Thoracic aorta (tissue), 2 donors: Measurements from ENCODE around the gene METTL5. TPM values are rescaled to one million over a fixed set of nuclear protein-coding genes. Genes with fewer than 3 reads are reported as not detected.
A peak's percentile ranks its signal among the peaks of the same experiment; 100 is the strongest.
"Not testable (repeated sequence)": the region's sequence is repeated elsewhere in the genome, so short reads cannot be mapped to it uniquely, and the experiment has no call there.

Source experiments
- ATAC-seq: fragments of 150-250 bp; one replicate; pipeline ENCODE4 v1.8.0; 2017; ENCODE audit warnings: low read depth; ENCODE audit not compliant: insufficient number of reproducible peaks, low FRiP score
- DNase-seq: peaks from one replicate; pipeline ENCODE4 v3.0.0-alpha.2; 2020; ENCODE audit warnings: low spot score
- H3K27ac ChIP-seq, 2 donors: fragments of 200-600 bp; sonication (generic); 1 replicate in 1 of 2; 2 replicates in 1 of 2; pipeline ENCODE4 v1.5.1; 2016; ENCODE audit warnings: mild to moderate bottlenecking in 2 of 2, moderate library complexity in 2 of 2
- H3K27me3 ChIP-seq: fragments of 200-600 bp; sonication (generic); replicated peaks from 2 replicates; pipeline ENCODE4 v1.6.0; 2016; ENCODE audit warnings: mild to moderate bottlenecking; ENCODE audit not compliant: insufficient read depth
- H3K36me3 ChIP-seq: fragments of 200-600 bp; sonication (generic); one replicate; pipeline ENCODE4 v1.5.1; 2016
- H3K4me1 ChIP-seq, 2 donors: fragments of 200-600 bp; sonication (generic); 1 replicate in 1 of 2; 2 replicates in 1 of 2; pipeline versions ENCODE4 v1.5.1 to v1.6.0; 2016; ENCODE audit warnings: low read depth in 2 of 2, mild to moderate bottlenecking in 1 of 2; ENCODE audit not compliant: control insufficient read depth in 1 of 2
- H3K4me3 ChIP-seq: fragments of 200-600 bp; sonication (generic); 2 replicates; pipeline ENCODE4 v1.5.1; 2016; ENCODE audit warnings: mild to moderate bottlenecking
- H3K9me3 ChIP-seq: fragments of 200-600 bp; sonication (generic); 2 replicates; pipeline ENCODE4 v1.5.1; 2016
- CTCF ChIP-seq: fragments of 200-600 bp; sonication (generic); IDR thresholded peaks from one replicate; pipeline ENCODE4 v1.5.1; 2019; ENCODE audit warnings: antibody characterized with exemption
- total RNA-seq, 2 donors: library from RNA; depleted of rRNA; stranded (reverse); fragments of >200 nt; gene quantifications; one replicate each; pipeline versions ENCODE4 v1.1.0 to v1.2.3, GENCODE V29; 2016

Gene METTL5
- 10 to 100 TPM; 25.3 to 73.5 TPM for total RNA-seq

- Histone ChIP-seq H3K36me3 (no peaks in the 10 kb centered on the region), H3K4me3 (peak within 1 kb of the TSS; percentile 86), H3K4me1 (peaks cover 31 to 58% of the 10 kb centered on the region in 2 donors), H3K9me3 (no peaks in the 10 kb centered on the region), H3K27me3 (no peaks in the 10 kb centered on the region), H3K27ac (peak within 1 kb of the TSS; percentile 78 to 82)
- peak; percentile 15 for DNase-seq
- peak; percentile 62 for ATAC-seq
- peak; percentile 94 for TF ChIP-seq CTCF
Observed at GRCh38 chr2:169824373-169825333, at the start of gene METTL5. Gene METTL5 (minus strand): TSS chr2:169824905. CDS start chr2:169824597, 308 bp downstream.

GRCh38 chr2:169871994-169872393 lies 47.3 kb upstream of the METTL5 start:
- no peak for DNase-seq
- no peak for ATAC-seq
- Histone ChIP-seq H3K27me3 (no peaks in the 10 kb centered on the region), H3K36me3 (peaks cover 2% of the 10 kb centered on the region), H3K4me3 (no peak overlapping the region), H3K9me3 (no peaks in the 10 kb centered on the region), H3K4me1 (no peaks in the 10 kb centered on the region), H3K27ac (no peak overlapping the region)
- TF ChIP-seq CTCF = no peak

- H3K4me3 ChIP-seq, H3K27me3 ChIP-seq, H3K9me3 ChIP-seq, ATAC-seq, H3K36me3 ChIP-seq, H3K4me1 ChIP-seq, DNase-seq, H3K27ac ChIP-seq: not testable (repeated sequence)
Observed at GRCh38 chr2:169871369-169871768, 46.7 kb upstream of the METTL5 start.

- H3K4me1 ChIP-seq = peaks cover under 1 to 7% of the 10 kb centered on the region in 2 donors
- H3K36me3 ChIP-seq = no peaks in the 10 kb centered on the region
- no peaks in the 10 kb centered on the region for H3K27me3 ChIP-seq
- TF ChIP-seq CTCF = no peak
- no peak for ATAC-seq
- no peak for DNase-seq
- H3K27ac ChIP-seq = no peak overlapping the region
- no peak overlapping the region for H3K4me3 ChIP-seq
- no peaks in the 10 kb centered on the region for H3K9me3 ChIP-seq
Observed at GRCh38 chr2:169868951-169869350, 44.2 kb upstream of the METTL5 start.

GRCh38 chr2:169867579-169867978 lies 42.9 kb upstream of the METTL5 start:
- no peak for TF ChIP-seq CTCF
- DNase-seq (no peak), ATAC-seq (no peak)
- H3K4me1 ChIP-seq = peaks cover 7 to 9% of the 10 kb centered on the region in 2 donors
- H3K27ac ChIP-seq = no peak overlapping the region
- no peaks in the 10 kb centered on the region for H3K36me3 ChIP-seq
- no peaks in the 10 kb centered on the region for H3K9me3 ChIP-seq
- H3K4me3 ChIP-seq = no peak overlapping the region
- H3K27me3 ChIP-seq = no peaks in the 10 kb centered on the region

- DNase-seq, H3K4me3 ChIP-seq, H3K27me3 ChIP-seq, H3K27ac ChIP-seq, ATAC-seq, H3K36me3 ChIP-seq, H3K9me3 ChIP-seq: not testable (repeated sequence)
- peaks cover 7 to 14% of the 10 kb centered on the region in 2 donors for H3K4me1 ChIP-seq
Observed at GRCh38 chr2:169866230-169866629, 41.5 kb upstream of the METTL5 start.
